ENCODE measurements around the gene WSCD2.

Gene WSCD2

DNA sequence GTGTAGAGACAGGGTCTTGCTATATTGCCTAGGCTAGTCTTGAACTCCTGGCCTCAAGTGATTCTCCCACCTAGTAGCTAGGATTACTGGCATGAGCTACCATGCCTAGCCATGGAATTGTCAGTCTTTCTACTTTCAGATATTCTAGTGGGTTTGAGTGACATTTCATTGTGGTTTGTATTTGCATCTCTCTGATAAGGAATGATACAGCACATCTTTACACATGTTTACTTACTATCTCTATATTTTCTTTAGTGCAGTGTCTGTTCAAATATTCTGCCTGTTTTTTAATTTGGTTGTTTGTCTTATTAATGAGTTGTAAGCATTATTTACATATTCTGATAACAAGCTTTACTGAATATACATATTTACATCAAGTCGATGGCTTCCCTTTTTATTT is 136.4 kb downstream of the WSCD2 start:
- no peak overlapping the region for H3K9ac ChIP-seq (ENCODE audit: low read depth, low read length, poor library complexity, severe bottlenecking)
- H3K4me1 ChIP-seq (ENCODE audit: insufficient read depth, low read length, poor library complexity, severe bottlenecking) = no peaks in the 10 kb centered on the region
- H3K4me2 ChIP-seq (ENCODE audit: low read depth, low read length, poor library complexity, severe bottlenecking) = no peak overlapping the region
- no peak overlapping the region for H2AFZ ChIP-seq (ENCODE audit: low read length)
- H3K9me2 ChIP-seq (replicated peaks; ENCODE audit: low read depth, low read length) = no peaks in the 10 kb centered on the region
- peaks cover 3% of the 10 kb centered on the region; the same call in 1 of the 2 replicates for H3K9me3 ChIP-seq (ENCODE audit: insufficient read depth, low read depth, low read length)
- H3K27me3 ChIP-seq (ENCODE audit: insufficient read depth, low read length, poor library complexity, severe bottlenecking) = no peaks in the 10 kb centered on the region
- H3F3A ChIP-seq (ENCODE audit: low read depth) = no peaks in the 10 kb centered on the region
- H3K79me2 ChIP-seq (ENCODE audit: insufficient read depth, low read length) = no peaks in the 10 kb centered on the region
- no peaks in the 10 kb centered on the region for H4K20me1 ChIP-seq (ENCODE audit: insufficient read depth, low read length, poor library complexity, severe bottlenecking)
- TF ChIP-seq, protein P1, sequence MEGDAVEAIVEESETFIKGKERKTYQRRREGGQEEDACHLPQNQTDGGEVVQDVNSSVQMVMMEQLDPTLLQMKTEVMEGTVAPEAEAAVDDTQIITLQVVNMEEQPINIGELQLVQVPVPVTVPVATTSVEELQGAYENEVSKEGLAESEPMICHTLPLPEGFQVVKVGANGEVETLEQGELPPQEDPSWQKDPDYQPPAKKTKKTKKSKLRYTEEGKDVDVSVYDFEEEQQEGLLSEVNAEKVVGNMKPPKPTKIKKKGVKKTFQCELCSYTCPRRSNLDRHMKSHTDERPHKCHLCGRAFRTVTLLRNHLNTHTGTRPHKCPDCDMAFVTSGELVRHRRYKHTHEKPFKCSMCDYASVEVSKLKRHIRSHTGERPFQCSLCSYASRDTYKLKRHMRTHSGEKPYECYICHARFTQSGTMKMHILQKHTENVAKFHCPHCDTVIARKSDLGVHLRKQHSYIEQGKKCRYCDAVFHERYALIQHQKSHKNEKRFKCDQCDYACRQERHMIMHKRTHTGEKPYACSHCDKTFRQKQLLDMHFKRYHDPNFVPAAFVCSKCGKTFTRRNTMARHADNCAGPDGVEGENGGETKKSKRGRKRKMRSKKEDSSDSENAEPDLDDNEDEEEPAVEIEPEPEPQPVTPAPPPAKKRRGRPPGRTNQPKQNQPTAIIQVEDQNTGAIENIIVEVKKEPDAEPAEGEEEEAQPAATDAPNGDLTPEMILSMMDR (conservative IDR thresholded peaks at IDR 0.05; ENCODE audit: low read length) = no peak
- TF ChIP-seq EZH2phosphoT487 (IDR thresholded peaks at IDR 0.05; ENCODE audit: borderline replicate concordance) = no peak
- H3K4me3 ChIP-seq (ENCODE audit: low read length, poor library complexity, severe bottlenecking) = no peak overlapping the region
- no peaks in the 10 kb centered on the region for H3K36me3 ChIP-seq (ENCODE audit: insufficient read depth, low read length)

DNA sequence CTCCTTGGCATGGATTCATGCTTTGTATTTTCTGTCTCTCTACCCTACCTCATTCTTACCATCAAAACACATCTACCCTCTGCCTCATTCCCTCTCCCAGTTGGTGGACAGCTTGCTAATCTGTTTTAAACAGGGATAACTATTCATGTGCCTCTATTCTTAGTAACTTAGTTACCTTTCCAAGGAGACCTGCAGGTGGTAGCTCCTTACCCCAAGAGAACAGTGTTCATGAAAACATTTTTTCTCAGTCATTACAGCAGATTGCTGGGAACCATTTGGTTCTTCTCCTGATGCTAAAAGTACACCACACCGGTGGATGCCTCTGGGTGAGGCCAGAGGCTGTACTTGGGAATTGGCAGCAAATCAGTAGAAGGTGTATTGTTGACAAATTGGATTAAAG is 137.0 kb downstream of the WSCD2 start:
- no peaks in the 10 kb centered on the region for H3K9me2 ChIP-seq (replicated peaks; ENCODE audit: low read depth, low read length)
- H3F3A ChIP-seq (ENCODE audit: low read depth) = no peaks in the 10 kb centered on the region
- no peaks in the 10 kb centered on the region for H3K27me3 ChIP-seq (ENCODE audit: insufficient read depth, low read length, poor library complexity, severe bottlenecking)
- H3K36me3 ChIP-seq (ENCODE audit: insufficient read depth, low read length) = no peaks in the 10 kb centered on the region
- H2AFZ ChIP-seq (ENCODE audit: low read length) = no peak overlapping the region
- H3K4me3 ChIP-seq (ENCODE audit: low read length, poor library complexity, severe bottlenecking) = no peak overlapping the region
- no peaks in the 10 kb centered on the region for H3K4me1 ChIP-seq (ENCODE audit: insufficient read depth, low read length, poor library complexity, severe bottlenecking)
- H3K9me3 ChIP-seq (ENCODE audit: insufficient read depth, low read depth, low read length) = no peaks in the 10 kb centered on the region; the same call in 1 of the 2 replicates
- no peaks in the 10 kb centered on the region for H3K79me2 ChIP-seq (ENCODE audit: insufficient read depth, low read length)
- no peaks in the 10 kb centered on the region for H4K20me1 ChIP-seq (ENCODE audit: insufficient read depth, low read length, poor library complexity, severe bottlenecking)
- TF ChIP-seq EZH2phosphoT487 (IDR thresholded peaks at IDR 0.05; ENCODE audit: borderline replicate concordance) = no peak
- TF ChIP-seq, protein P1 (conservative IDR thresholded peaks at IDR 0.05; ENCODE audit: low read length) = no peak
- H3K9ac ChIP-seq (ENCODE audit: low read depth, low read length, poor library complexity, severe bottlenecking) = no peak overlapping the region
- H3K4me2 ChIP-seq (ENCODE audit: low read depth, low read length, poor library complexity, severe bottlenecking) = no peak overlapping the region

DNA sequence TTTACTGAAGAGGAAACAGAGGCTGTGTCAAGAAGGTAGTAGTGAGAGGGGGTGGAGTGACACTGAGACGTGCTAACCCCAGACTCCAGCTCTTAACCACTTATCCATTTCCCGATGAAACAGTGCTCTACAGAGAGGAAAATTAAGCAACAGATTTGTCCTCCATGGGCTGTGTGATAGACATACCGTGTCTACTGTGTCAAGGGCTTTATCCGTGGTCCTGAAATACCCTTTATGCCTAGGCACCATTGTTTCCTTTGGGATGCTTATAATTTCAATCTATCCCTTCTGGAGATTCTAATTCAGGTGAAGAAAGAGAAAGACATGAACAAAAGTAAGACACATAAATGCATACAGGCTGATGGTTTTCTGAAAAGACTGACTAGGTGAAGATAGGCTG is 138.4 kb downstream of the WSCD2 start:
- H3K9me3 ChIP-seq (ENCODE audit: insufficient read depth, low read depth, low read length) = no peaks in the 10 kb centered on the region
- no peak overlapping the region for H2AFZ ChIP-seq (ENCODE audit: low read length)
- TF ChIP-seq, protein P1 (conservative IDR thresholded peaks at IDR 0.05; ENCODE audit: low read length) = no peak
- TF ChIP-seq EZH2phosphoT487 (IDR thresholded peaks at IDR 0.05; ENCODE audit: borderline replicate concordance) = no peak
- no peaks in the 10 kb centered on the region for H3F3A ChIP-seq (ENCODE audit: low read depth)
- H3K4me2 ChIP-seq (ENCODE audit: low read depth, low read length, poor library complexity, severe bottlenecking) = no peak overlapping the region
- no peaks in the 10 kb centered on the region for H3K36me3 ChIP-seq (ENCODE audit: insufficient read depth, low read length)
- no peaks in the 10 kb centered on the region for H3K79me2 ChIP-seq (ENCODE audit: insufficient read depth, low read length)
- H3K4me3 ChIP-seq (ENCODE audit: low read length, poor library complexity, severe bottlenecking) = no peak overlapping the region
- no peaks in the 10 kb centered on the region for H4K20me1 ChIP-seq (ENCODE audit: insufficient read depth, low read length, poor library complexity, severe bottlenecking)
- H3K9me2 ChIP-seq (replicated peaks; ENCODE audit: low read depth, low read length) = no peaks in the 10 kb centered on the region
- no peaks in the 10 kb centered on the region for H3K27me3 ChIP-seq (ENCODE audit: insufficient read depth, low read length, poor library complexity, severe bottlenecking)
- no peaks in the 10 kb centered on the region for H3K4me1 ChIP-seq (ENCODE audit: insufficient read depth, low read length, poor library complexity, severe bottlenecking)
- H3K9ac ChIP-seq (ENCODE audit: low read depth, low read length, poor library complexity, severe bottlenecking) = no peak overlapping the region

All from Loucy (cell line).